HEK293 (cell line): Measurements from ENCODE around the gene DDX24.

ENCODE experiments used
- CTCF ChIA-PET: fragments of 350-600 bp; formaldehyde crosslinking; extraction: SDS; loops from one replicate; lab custom pipeline; 2021; ENCODE audit warnings: antibody characterized with exemption; lab: Yijun Ruan, JAX
- POLR2A ChIA-PET: fragments of 300-600 bp; formaldehyde crosslinking; extraction: SDS; loops from one replicate; lab custom pipeline; 2020; ENCODE audit warnings: antibody characterized with exemption, inconsistent platforms; lab: Yijun Ruan, JAX
- H3K27ac ChIP-seq: fragments of 200-500 bp; sonication (Bioruptor generic); 2 replicates; pipeline ENCODE4 v1.5.1; 2014; ENCODE audit warnings: low read depth, low read length, control low read depth, inconsistent platforms; ENCODE audit errors: extremely low read depth
- H3K36me3 ChIP-seq, 2 experiments: fragments of 200-500 bp in 1 of 2; sonication (Bioruptor generic) in 1 of 2; 1 replicate in 1 of 2; 2 replicates in 1 of 2; pipeline ENCODE4 v1.5.1; 2014 to 2017; ENCODE audit warnings: inconsistent platforms in 2 of 2, low read length in 2 of 2; ENCODE audit not compliant: control insufficient read depth in 2 of 2, insufficient read depth in 1 of 2
- H3K4me1 ChIP-seq: fragments of 200-500 bp; sonication (Bioruptor generic); 2 replicates; pipeline ENCODE4 v1.5.1; 2014; ENCODE audit warnings: mild to moderate bottlenecking, low read length, inconsistent platforms; ENCODE audit not compliant: control insufficient read depth, insufficient read depth
- H3K4me3 ChIP-seq: 2 replicates; pipeline ENCODE4 v1.5.1; 2011; ENCODE audit warnings: low read depth, mild to moderate bottlenecking, control low read depth, low read length, moderate library complexity
- H3K9me3 ChIP-seq: fragments of 200-500 bp; sonication (Bioruptor generic); 2 replicates; pipeline ENCODE4 v1.5.1; 2014; ENCODE audit warnings: low read depth, low read length, inconsistent platforms; ENCODE audit not compliant: control insufficient read depth, insufficient read depth
- KLF17 ChIP-seq: fragments of 450-650 bp; formaldehyde crosslinking; IDR thresholded peaks from 2 replicates; pipeline ENCODE4 v1.5.1; 2016; ENCODE audit warnings: missing biosample characterization, missing genetic modification characterization
- OSR2 ChIP-seq: fragments of 450-650 bp; formaldehyde crosslinking; IDR thresholded peaks from 2 replicates; pipeline ENCODE4 v1.5.1; 2016; ENCODE audit warnings: missing biosample characterization, missing genetic modification characterization
- PRDM4 ChIP-seq: fragments of 450-650 bp; formaldehyde crosslinking; IDR thresholded peaks from 2 replicates; pipeline ENCODE4 v1.5.1; 2017; ENCODE audit warnings: missing biosample characterization, missing genetic modification characterization
- ZIC2 ChIP-seq: fragments of 450-650 bp; formaldehyde crosslinking; IDR thresholded peaks from 2 replicates; pipeline ENCODE4 v1.5.1; 2016; ENCODE audit warnings: missing biosample characterization, missing genetic modification characterization
- ZNF184 ChIP-seq: fragments of 450-650 bp; IDR thresholded peaks from 2 replicates; pipeline ENCODE4 v1.5.1; 2018; ENCODE audit warnings: missing biosample characterization, mild to moderate bottlenecking, missing genetic modification characterization
- ZNF366 ChIP-seq: fragments of 450-650 bp; formaldehyde crosslinking; conservative IDR thresholded peaks from 2 replicates; pipeline ENCODE4 v1.5.1; 2016; ENCODE audit warnings: missing biosample characterization, missing genetic modification characterization
- ZNF514 ChIP-seq: fragments of 450-650 bp; formaldehyde crosslinking; IDR thresholded peaks from 2 replicates; pipeline ENCODE4 v1.5.1; 2016; ENCODE audit warnings: missing biosample characterization, missing genetic modification characterization
- ZNF518A ChIP-seq: fragments of 450-650 bp; formaldehyde crosslinking; conservative IDR thresholded peaks from 2 replicates; pipeline ENCODE4 v1.5.1; 2016; ENCODE audit warnings: low read depth, missing biosample characterization, missing genetic modification characterization
- ZNF544 ChIP-seq: fragments of 450-650 bp; formaldehyde crosslinking; IDR thresholded peaks from 2 replicates; pipeline ENCODE4 v1.5.0; 2017; ENCODE audit warnings: missing biosample characterization, missing genetic modification characterization
- ZNF560 ChIP-seq: fragments of 450-650 bp; formaldehyde crosslinking; IDR thresholded peaks from 2 replicates; pipeline ENCODE4 v1.5.1; 2017; ENCODE audit warnings: missing biosample characterization, missing genetic modification characterization, borderline replicate concordance
- ZNF626 ChIP-seq: fragments of 450-650 bp; sonication (Bioruptor Pico); formaldehyde crosslinking; IDR thresholded peaks from 2 replicates; pipeline ENCODE4 v1.5.1; 2018; ENCODE audit warnings: missing biosample characterization, missing genetic modification characterization, inconsistent platforms
- ZNF654 ChIP-seq: fragments of 450-650 bp; formaldehyde crosslinking; IDR thresholded peaks from 2 replicates; pipeline ENCODE4 v1.5.1; 2016; ENCODE audit warnings: low read depth, missing biosample characterization, missing genetic modification characterization
- ZSCAN16 ChIP-seq: fragments of 450-650 bp; formaldehyde crosslinking; IDR thresholded peaks from 2 replicates; pipeline ENCODE4 v1.5.1; 2016; ENCODE audit warnings: missing biosample characterization, missing genetic modification characterization
- TF ChIP-seq, protein P1 (sequence below): fragments of 450-650 bp; formaldehyde crosslinking; IDR thresholded peaks from 2 replicates; pipeline ENCODE4 v1.5.1; 2016; ENCODE audit warnings: missing biosample characterization, missing genetic modification characterization
- TF ChIP-seq, protein P2 (sequence below): fragments of 450-650 bp; formaldehyde crosslinking; optimal IDR thresholded peaks from 2 replicates; pipeline ENCODE3; 2016; ENCODE audit warnings: missing biosample characterization, mild to moderate bottlenecking, missing genetic modification characterization
- TF ChIP-seq, protein P3 (sequence below): fragments of 450-650 bp; formaldehyde crosslinking; conservative IDR thresholded peaks from 2 replicates; pipeline ENCODE4 v1.5.1; 2016; ENCODE audit warnings: low read depth, missing biosample characterization, missing genetic modification characterization
- TF ChIP-seq, protein P4 (sequence below): fragments of 450-650 bp; formaldehyde crosslinking; IDR thresholded peaks from 2 replicates; pipeline ENCODE4 v1.5.0; 2017; ENCODE audit warnings: missing biosample characterization, missing genetic modification characterization, borderline replicate concordance

Gene DDX24

GRCh38 chr14:94050231-94050880, 30.6 kb downstream of the DDX24 start:
- CTCF ChIA-PET, result interaction anchor here (0.6 to 5.2 kb wide), 9 partner anchors 14 to 120 kb away, joined by 3 to 33 read pairs (median 4); no protein-coding TSS in a partner anchor
- POLR2A ChIA-PET, result no interaction called here
- H3K36me3 ChIP-seq, result peaks cover 35 to 96% of the 10 kb centered on the region in 2 experiments
- TF ChIP-seq OSR2 (no peak), ZNF544 (no peak), ZNF184 (no peak), ZNF514 (tag by site-specific recombination) (no peak), ZNF518A (tag by site-specific recombination) (no peak), ZNF560 (tag by site-specific recombination) (no peak), ZNF626 (tag by site-specific recombination) (no peak), ZNF654 (no peak), KLF17 (tag by site-specific recombination) (no peak), ZNF366 (tag by site-specific recombination) (no peak), ZSCAN16 (tag by site-specific recombination) (no peak), ZIC2 (no peak), PRDM4 (no peak)
- TF ChIP-seq, protein P1, sequence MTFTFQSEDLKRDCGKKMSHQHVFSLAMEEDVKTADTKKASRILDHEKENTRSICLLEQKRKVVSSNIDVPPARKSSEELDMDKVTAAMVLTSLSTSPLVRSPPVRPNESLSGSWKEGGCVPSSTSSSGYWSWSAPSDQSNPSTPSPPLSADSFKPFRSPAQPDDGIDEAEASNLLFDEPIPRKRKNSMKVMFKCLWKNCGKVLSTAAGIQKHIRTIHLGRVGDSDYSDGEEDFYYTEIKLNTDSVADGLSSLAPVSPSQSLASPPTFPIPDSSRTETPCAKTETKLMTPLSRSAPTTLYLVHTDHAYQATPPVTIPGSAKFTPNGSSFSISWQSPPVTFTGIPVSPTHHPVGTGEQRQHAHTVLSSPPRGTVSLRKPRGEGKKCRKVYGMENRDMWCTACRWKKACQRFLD (tag by site-specific recombination), result no peak
- TF ChIP-seq, protein P2, sequence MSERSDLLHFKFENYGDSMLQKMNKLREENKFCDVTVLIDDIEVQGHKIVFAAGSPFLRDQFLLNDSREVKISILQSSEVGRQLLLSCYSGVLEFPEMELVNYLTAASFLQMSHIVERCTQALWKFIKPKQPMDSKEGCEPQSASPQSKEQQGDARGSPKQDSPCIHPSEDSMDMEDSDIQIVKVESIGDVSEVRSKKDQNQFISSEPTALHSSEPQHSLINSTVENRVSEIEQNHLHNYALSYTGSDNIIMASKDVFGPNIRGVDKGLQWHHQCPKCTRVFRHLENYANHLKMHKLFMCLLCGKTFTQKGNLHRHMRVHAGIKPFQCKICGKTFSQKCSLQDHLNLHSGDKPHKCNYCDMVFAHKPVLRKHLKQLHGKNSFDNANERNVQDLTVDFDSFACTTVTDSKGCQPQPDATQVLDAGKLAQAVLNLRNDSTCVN, result no peak
- TF ChIP-seq, protein P3, sequence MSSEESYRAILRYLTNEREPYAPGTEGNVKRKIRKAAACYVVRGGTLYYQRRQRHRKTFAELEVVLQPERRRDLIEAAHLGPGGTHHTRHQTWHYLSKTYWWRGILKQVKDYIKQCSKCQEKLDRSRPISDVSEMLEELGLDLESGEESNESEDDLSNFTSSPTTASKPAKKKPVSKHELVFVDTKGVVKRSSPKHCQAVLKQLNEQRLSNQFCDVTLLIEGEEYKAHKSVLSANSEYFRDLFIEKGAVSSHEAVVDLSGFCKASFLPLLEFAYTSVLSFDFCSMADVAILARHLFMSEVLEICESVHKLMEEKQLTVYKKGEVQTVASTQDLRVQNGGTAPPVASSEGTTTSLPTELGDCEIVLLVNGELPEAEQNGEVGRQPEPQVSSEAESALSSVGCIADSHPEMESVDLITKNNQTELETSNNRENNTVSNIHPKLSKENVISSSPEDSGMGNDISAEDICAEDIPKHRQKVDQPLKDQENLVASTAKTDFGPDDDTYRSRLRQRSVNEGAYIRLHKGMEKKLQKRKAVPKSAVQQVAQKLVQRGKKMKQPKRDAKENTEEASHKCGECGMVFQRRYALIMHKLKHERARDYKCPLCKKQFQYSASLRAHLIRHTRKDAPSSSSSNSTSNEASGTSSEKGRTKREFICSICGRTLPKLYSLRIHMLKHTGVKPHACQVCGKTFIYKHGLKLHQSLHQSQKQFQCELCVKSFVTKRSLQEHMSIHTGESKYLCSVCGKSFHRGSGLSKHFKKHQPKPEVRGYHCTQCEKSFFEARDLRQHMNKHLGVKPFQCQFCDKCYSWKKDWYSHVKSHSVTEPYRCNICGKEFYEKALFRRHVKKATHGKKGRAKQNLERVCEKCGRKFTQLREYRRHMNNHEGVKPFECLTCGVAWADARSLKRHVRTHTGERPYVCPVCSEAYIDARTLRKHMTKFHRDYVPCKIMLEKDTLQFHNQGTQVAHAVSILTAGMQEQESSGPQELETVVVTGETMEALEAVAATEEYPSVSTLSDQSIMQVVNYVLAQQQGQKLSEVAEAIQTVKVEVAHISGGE (tag by site-specific recombination), result no peak
- TF ChIP-seq, protein P4, sequence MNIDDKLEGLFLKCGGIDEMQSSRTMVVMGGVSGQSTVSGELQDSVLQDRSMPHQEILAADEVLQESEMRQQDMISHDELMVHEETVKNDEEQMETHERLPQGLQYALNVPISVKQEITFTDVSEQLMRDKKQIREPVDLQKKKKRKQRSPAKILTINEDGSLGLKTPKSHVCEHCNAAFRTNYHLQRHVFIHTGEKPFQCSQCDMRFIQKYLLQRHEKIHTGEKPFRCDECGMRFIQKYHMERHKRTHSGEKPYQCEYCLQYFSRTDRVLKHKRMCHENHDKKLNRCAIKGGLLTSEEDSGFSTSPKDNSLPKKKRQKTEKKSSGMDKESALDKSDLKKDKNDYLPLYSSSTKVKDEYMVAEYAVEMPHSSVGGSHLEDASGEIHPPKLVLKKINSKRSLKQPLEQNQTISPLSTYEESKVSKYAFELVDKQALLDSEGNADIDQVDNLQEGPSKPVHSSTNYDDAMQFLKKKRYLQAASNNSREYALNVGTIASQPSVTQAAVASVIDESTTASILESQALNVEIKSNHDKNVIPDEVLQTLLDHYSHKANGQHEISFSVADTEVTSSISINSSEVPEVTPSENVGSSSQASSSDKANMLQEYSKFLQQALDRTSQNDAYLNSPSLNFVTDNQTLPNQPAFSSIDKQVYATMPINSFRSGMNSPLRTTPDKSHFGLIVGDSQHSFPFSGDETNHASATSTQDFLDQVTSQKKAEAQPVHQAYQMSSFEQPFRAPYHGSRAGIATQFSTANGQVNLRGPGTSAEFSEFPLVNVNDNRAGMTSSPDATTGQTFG (tag by site-specific recombination), result no peak

More at GRCh38 chr14:94050231-94050880, 30.6 kb downstream of the DDX24 start:
- no peak overlapping the region for H3K27ac ChIP-seq
- H3K4me1 ChIP-seq, result peaks cover 4% of the 10 kb centered on the region; the same call in 1 of the 2 replicates
- H3K4me3 ChIP-seq, result no peak overlapping the region
- H3K9me3 ChIP-seq, result no peaks in the 10 kb centered on the region
